ENCODE results near the gene PPP3R1.

DNA sequence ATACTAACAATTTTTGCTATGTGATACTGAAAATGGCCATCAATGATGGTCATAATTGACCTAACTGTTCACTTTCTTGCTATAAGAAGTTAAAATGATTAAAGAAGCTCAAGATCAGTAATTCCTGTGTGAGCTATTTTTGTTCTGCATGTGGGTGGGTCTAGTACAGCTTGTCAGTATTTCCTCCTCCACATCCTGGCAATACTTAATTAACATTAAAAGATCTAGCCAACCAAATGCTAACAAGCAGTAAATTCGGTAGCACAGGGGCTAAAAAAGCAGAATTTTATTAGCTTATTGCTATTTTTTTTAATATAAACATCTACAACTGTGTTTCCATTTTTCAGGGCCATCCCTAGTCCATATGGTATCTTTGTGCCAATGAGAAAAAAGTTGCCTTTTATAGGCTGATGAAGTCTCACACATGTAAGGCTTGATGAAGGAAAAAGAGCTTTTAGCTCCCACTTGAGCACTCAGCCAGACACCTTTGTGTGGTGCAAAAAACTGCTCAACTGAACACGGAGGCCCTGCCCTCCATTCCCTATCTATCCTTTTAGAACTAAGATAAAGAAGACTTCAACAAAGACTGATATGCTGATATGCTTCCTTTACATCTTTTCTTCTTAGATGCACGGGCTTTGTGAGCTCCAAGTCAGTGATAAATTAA, 99.5 kb downstream of the PPP3R1 start:
- no peak for TF ChIP-seq POLR2A (IDR thresholded peaks at IDR 0.05; ENCODE audit: low read depth, low read length)
- TF ChIP-seq POLR2AphosphoS5 (IDR thresholded peaks at IDR 0.05; ENCODE audit: low read depth, low read length): no peak
- no peak for TF ChIP-seq TAF1 (IDR thresholded peaks at IDR 0.05; ENCODE audit: borderline replicate concordance, low read depth, low read length)

Data from GM12892 (cell line).